ENCODE measurements around the gene P4HTM.

Gene P4HTM

DNA sequence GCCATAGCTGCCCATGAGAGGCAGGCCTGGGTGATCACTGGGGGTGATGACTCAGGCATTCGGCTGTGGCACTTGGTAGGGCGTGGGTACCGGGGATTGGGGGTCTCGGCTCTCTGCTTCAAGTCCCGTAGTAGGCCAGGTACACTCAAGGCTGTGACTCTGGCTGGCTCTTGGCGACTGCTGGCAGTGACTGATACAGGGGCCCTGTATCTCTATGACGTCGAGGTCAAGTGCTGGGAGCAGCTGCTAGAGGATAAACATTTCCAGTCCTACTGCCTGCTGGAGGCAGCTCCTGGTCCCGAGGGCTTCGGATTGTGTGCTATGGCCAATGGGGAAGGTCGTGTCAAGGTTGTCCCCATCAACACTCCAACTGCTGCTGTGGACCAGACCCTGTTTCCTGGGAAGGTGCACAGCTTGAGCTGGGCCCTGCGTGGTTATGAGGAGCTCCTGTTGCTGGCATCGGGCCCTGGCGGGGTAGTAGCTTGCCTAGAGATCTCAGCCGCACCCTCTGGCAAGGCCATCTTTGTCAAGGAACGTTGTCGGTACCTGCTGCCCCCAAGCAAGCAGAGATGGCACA, 22.5 kb downstream of the P4HTM start:
- no peak for DNase-seq

- DNase-seq, result no peak
Observed at GRCh38 chr3:49013113-49013737, 23.2 kb downstream of the P4HTM start.

DNA sequence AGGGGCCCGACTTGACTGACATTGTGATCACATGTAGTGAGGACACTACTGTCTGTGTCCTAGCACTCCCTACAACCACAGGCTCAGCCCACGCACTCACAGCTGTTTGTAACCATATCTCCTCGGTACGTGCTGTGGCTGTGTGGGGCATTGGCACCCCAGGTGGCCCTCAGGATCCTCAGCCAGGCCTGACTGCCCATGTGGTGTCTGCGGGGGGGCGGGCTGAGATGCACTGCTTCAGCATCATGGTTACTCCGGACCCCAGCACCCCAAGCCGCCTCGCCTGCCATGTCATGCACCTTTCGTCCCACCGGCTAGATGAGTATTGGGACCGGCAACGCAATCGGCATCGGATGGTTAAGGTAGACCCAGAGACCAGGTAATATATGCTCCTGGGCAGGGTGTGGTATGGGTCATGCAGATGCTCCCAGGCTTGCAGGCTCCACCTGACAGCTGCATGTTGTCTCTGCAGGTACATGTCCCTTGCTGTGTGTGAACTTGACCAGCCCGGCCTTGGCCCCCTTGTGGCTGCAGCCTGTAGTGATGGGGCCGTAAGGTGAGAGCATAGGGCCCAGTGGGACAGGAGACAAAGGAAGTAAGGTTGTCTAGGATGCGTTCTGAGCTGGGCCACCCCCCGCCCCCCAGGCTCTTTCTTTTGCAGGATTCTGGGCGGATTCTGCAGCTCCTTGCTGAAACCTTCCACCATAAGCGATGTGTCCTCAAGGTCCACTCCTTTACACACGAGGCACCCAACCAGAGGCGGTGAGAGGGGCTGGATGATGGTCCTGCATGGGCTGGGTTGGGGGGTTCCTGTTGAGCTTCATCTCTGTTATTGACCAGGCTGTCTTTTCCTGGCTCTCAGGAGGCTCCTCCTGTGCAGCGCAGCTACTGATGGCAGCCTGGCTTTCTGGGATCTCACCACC, 24.0 kb downstream of the P4HTM start:
- DNase-seq, result peak; percentile 39

DNA sequence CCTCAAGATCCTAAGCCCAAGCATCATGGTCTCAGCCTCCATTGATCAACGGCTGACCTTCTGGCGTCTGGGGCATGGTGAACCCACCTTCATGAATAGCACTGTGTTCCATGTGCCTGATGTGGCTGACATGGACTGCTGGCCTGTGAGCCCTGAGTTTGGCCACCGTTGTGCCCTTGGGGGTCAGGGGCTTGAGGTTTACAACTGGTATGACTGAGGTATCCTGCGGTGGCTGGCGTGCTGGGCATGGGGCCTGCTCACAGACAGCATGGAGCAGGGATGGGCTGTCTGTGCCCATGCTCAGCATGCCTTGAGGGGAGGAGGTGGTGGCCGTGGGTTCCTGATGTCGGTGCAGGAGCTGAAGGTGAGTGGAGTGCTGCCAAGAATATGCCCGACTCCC, 25.0 kb downstream of the P4HTM start:
- DNase-seq, result no peak

- DNase-seq, result no peak
Observed at GRCh38 chr3:49015765-49016164, 25.7 kb downstream of the P4HTM start.

GRCh38 chr3:49016414-49017228, 26.6 kb downstream of the P4HTM start:
- no peak for DNase-seq

DNA sequence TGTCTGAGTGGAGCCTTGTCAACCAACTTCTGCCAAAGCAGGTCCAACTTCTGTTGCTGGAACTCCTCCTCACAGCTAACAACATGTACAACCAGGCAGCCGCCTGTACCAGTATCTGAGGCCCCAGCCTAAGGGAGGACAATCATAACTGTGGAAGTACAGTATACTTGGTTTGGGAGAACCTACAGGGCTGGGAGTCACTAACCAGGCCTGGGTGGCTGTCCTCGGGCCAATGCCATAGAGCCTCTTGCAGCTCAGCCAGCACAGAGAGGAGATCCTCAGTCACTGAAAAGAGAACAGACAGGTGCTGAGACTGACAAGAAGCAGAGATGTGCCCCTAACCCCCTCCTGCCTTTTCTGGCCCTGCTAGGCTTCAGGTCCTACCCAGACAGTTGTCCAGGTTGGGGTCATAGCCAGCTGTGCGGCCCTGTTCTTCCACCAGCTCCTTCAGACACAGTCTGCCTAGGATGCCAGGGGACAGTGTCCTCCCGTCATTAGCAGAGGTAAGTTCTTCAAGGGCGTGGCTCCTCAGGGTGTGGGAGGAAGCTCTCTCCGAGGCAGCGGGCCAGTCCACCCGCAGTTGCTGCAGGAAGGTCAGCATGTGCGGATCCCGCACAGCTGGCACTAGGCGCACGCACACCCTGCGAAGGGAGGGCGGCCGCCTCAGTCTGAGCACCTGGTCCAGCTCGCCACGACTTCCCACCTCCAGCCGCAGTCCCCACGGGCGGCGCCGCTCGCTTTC, 27.4 kb downstream of the P4HTM start:
- DNase-seq, result no peak

DNA sequence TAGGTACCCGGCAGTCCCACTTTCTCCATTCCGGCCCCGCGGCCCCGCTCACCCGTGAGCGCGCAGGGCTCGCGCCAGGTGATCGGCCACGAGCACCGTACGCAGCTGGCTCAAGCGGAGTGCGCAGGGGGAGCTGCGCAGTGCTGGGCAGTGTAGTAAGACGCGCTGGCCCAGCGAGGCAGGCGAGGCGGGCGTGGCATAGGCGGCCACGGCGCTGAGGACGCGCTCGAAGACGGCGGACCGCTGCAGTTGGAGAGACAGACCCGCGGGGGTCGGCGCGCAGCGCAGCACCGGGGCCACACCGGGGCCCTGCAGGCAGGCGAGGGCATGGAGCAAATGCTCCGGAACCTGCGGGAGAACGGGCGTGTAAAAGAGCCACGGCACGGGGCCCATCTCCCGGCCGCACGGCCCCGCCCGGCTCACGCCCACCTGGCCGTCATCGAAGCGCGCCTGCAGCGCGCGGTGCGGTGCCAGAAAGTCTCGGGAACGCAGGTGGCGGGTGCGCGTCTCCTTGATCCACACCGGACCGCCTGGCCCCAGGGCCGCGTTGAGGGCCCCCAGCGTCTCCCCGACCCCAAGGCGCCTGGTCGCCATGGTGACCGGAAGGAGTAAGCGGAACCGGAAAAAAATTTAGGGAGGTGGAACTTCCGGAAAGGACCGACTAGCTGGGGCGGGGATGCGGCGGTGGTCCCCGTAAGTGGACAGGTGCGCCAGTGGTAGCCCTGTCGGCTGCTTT, 28.1 kb downstream of the P4HTM start, which contains the start of gene DALRD3:
Gene DALRD3, minus strand, starts transcription at position 610 of the 736 bp plus-strand sequence. Its CDS starts 16 bp downstream, at position 594.
- DNase-seq, result peak; percentile 59

DNA sequence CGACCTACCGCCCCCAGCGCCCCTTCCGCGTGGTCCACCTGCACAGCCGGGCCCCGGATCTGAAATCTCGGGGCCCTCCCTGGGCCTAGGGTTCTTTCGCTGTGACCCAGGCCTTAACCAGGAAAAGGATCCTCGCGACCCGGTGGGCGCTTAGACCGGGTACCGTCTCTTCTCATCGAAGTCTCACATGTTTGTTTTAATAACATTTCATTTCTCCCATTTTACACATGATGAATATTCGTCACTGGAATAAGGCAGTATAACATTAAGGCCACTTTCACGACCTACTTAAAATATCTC, 28.6 kb downstream of the P4HTM start:
- DNase-seq, result no peak

DNA sequence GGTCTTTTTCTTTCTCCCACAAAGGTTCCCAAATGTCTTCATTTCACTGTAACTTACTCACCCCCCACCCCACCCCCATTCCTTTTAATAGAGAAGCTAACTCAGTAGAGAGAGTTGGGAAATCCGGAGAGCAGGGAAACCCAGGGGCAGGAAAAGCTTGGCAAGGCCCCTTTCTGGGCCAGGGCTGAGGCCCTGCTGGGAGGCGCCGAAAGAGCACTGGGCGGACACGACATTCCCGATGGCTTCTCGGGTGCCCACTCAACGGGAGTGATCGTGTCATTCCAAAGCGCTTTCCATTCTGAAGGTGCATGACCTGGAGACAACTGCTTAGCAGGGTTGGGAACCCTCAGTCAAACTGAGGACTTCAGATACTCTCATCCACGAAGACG, 29.9 kb downstream of the P4HTM start:
- DNase-seq, result no peak

GRCh38 chr3:49020330-49021212, 30.5 kb downstream of the P4HTM start:
- DNase-seq, result peak; percentile 22

DNA sequence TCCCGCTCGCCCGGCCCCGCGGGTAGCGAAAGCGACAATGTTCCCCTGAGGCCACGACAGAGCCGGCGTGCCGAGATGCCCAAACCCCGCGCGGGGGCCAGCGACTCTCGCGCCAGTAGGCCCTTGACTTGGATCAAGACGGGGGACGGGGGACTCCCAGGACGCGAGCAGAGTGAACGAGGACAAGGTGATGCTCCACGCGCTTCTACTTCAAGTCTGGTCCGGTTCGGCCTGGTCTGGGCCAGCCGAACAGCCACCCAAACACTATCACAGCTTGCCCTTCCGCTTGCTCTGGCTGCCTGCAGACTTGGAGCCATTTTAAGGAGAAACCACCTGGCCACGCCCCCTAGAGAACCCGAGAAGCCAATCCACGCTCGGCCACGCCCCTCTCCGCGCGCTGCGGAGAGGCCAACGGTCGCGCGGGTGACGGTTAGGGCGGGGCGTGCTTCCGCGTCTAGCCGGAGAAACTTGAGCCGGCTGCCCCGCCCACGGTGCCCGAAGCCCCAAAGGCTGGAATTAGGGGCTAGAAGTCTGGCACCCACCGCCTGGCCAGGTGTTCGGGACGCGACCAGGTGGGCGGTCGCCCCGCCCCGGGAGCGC, 31.3 kb downstream of the P4HTM start:
- peak; percentile 97 for DNase-seq

DNA sequence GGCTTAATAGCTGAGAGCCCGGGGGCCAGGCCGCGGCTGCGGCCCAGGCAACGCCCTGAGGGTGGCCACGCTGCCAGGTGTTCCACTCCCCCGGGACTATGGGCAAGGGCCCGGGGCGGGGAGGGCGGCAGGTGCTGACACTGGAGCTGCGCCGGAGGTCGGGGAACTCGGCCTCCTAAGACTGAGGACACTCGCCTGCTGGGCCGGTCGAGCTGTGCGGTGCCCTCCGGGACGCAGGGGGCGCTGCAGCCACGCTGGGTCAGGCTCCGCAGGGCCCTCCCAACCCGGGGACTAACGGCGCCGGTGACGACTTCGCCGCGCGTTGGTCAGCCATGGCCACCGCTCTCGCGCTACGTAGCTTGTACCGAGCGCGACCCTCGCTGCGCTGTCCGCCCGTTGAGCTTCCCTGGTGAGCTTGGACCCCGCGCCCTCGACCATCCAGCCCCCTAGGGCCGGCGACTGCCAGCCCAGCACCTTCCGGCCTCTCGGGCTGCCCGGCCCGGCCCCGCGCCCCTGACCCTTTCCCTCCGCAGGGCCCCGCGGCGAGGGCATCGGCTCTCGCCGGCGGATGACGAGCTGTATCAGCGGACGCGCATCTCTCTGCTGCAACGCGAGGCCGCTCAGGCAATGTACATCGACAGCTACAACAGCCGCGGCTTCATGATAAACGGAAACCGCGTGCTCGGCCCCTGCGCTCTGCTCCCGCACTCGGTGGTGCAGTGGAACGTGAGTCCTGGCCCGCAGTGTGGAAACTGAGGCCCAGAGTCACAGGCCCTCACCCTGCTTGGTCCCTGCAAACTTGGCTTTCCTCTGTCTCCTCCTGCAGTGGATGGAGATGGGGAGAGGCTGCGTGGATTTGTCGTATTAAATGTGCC, 32.0 kb downstream of the P4HTM start, which contains the start of gene NDUFAF3:
Gene NDUFAF3, plus strand, starts transcription at position 309 of the 875 bp plus-strand sequence. Its CDS starts 24 bp downstream, at position 333.
- DNase-seq, result peak; percentile 91

- DNase-seq, result no peak
Observed at GRCh38 chr3:49022688-49023171, 32.7 kb downstream of the P4HTM start.

DNA sequence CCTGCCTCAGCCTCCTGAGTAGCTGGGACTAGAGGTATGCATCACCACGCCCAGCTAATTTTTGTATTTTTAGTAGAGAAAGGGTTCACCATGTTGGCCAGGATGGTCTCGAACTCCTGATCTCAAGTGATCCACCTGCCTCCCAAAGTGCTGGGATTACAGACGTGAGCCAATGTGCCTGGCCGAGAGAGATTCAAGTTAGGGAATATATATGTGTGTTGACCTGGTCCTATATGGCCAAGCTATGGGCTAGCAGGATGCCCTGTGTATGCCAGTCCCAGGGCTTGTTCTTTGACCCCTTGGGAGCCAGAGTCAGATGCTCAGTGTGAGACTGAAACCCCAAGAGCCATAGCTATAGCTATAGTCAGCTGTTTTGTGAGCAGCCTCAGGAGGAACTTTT, 33.7 kb downstream of the P4HTM start:
- DNase-seq, result no peak

DNA sequence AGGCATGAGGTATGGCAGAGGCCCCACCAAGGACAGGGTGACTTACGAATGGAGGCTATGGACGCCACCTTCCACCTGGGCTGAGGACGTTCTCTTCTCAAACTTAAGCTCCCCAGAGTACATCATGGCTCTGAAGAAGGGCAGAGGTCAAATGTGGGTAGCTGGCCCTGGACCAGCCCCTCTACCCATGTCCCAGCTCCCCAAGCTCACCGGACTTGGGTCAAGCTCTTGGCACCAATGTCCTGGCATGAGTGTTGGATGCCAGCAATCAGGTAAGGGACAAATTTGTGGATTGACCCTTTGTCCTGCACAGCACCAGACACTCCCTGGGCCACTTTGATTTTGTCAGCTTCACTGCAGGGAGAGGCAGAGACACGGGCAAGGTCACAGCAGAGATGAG, 34.4 kb downstream of the P4HTM start:
- no peak for DNase-seq

- no peak for DNase-seq
Observed at GRCh38 chr3:49025005-49025792, 35.2 kb downstream of the P4HTM start.
